ENCODE results near the gene TMEM61.

The TMEM61 gene

DNA sequence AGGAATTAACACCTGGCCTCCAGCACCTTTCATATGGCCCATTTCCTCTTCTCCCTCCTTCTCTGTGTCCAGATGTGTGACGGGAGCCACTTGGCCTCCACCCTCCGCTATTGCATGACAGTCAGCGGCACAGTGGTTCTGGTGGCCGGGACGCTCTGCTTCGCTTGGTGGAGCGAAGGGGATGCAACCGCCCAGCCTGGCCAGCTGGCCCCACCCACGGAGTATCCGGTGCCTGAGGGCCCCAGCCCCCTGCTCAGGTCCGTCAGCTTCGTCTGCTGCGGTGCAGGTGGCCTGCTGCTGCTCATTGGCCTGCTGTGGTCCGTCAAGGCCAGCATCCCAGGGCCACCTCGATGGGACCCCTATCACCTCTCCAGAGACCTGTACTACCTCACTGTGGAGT lies 5.6 kb downstream of the TMEM61 start:
- DNase-seq = no peak

GRCh38 chr1:54986533-54986932 lies 6.1 kb downstream of the TMEM61 start:
- DNase-seq = no peak

GRCh38 chr1:54987427-54987826 lies 7.0 kb downstream of the TMEM61 start:
- no peak for DNase-seq

DNA sequence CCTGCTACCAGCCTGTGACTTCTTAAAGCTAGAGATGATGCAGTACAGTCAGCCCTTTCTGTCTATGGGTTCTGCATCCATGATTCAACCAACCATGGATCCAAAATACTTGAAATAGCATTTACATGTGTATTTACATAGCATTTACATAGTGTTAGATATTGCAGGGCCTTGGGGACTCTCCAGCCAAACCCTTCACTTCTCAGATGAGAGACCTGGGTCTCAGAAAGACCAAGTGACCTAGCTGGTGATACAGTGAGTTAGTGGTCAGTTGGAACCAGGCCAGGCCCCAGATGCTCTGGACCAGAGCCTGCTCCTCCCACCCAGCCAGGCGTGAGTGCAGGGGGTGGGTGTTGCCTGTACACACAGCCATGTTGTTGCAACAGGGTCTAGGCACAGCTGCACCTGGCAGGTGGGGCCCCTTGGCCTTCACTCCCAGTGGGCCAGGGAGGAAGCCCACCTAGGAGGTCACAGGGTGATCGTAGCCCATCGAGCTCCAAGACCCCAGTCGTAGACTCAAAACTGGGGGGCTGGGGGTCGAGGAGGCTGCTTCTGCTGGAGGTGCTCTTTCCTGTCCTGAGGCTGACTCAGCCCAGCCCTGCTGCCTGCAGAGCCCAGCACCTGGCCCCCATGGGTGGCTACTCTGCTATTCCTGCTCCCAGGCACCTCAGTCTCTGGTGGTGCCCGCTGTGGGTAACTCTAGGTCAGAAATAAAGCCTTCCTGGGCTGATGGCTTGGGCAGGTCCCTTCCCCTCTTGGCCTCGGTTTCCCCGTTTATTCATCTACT lies 7.7 kb downstream of the TMEM61 start:
- DNase-seq = no peak

- DNase-seq = no peak
These were observed 8.5 kb downstream of the TMEM61 start for GRCh38 chr1:54988975-54989374.

DNA sequence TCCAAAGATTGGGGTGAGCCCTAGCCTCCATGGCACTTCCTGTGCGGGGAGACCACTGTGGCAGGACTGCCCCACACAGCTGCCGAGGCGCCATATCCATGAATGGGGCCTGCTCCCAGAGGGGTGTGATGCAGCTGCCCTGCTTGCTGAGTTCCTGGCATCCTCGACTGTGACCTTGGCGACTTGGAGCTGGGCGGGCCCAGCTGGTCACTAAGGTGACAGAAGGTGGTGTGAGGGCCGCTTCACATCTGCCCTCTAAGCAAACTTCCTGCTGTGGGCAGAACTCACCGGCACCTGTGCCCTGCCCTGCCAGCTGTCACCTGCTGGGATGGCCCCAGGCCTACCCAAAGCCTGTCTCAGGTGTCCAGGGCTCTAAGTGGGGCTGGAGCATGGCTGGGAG lies 9.0 kb downstream of the TMEM61 start:
- peak; percentile 53 for DNase-seq

DNA sequence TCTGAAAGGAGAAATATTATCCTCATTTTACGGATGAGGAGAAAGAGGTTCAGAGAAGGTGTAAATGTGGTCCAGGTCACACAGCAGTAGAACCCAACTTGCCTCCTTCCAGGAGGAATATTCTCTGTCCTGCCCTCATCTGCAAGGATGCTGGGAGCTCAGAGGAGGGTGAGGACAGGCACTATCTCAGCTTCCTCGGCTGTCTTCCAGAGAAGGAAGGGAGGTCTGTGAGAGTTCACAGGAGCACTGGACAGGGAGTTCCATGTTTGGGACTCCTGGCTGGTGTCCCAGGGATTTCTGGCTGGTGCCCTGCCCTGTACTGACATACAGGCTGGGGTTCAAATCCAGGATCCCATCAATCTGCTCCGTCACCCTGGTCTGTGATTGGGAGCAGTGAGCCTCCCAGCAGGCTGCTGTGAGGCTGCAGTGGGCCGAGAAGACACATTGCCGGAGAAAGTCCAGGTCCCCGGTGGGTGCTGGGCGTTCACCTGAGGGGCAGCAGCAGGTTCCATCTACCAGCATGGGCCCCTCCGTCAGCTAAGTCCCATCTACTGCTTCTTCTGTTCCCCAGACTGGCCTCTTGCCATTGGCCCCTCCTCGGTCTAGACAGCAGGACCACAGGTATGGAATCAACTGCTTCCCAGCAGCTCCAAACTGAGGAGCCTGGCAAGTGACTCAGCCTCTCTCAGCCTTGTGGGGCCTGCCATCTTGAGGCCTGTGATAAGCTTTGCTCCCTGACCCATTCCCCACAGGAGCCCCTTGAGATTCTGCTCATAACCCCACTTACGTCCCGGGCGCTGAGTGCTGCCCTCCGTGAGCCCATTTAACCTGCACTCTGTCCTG lies 9.8 kb downstream of the TMEM61 start:
- no peak for DNase-seq

GRCh38 chr1:54990916-54991315 lies 10.5 kb downstream of the TMEM61 start:
- DNase-seq = no peak

GRCh38 chr1:54991939-54992338 lies 11.5 kb downstream of the TMEM61 start:
- no peak for DNase-seq

GRCh38 chr1:54993140-54993539 lies 12.7 kb downstream of the TMEM61 start:
- DNase-seq = no peak

GRCh38 chr1:54994355-54994990 lies 14.0 kb downstream of the TMEM61 start:
- DNase-seq = no peak

DNA sequence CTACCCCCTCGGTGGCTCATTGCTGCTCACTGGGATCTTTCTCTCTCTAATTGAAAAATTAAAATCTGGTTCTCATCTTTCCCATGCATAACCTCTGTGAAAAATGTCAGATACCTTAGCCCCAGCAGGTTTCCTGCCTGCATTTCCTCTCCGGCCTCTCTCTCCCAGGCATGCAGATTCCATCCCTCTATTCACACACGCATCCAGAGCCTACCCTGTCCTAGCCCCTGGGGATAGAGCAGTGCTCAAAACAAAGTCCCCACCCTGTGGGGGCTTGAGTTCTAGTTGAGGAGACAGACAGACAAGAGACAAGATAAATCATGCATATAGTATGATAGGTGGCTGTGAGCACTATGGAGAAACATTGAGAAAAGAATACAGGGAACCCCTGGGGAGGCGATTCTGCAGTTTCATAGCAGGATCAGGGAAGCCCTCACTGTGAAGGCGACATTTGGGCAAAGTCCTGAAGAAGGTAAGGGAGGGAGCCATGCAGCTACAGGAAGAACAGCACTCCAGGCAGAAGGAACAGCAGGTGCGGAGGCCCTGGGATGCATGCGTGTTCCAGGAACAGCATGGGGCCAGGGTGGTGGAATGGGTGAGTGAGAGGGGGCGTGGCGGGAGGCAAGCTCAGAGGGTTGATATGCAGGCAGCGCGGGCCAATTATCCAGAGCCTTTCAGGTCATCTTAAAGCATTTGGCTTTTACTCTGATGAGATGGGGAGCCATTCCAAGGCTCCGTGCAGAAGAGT lies 14.8 kb downstream of the TMEM61 start:
- DNase-seq = no peak

GRCh38 chr1:54995835-54996234 lies 15.4 kb downstream of the TMEM61 start:
- no peak for DNase-seq

DNA sequence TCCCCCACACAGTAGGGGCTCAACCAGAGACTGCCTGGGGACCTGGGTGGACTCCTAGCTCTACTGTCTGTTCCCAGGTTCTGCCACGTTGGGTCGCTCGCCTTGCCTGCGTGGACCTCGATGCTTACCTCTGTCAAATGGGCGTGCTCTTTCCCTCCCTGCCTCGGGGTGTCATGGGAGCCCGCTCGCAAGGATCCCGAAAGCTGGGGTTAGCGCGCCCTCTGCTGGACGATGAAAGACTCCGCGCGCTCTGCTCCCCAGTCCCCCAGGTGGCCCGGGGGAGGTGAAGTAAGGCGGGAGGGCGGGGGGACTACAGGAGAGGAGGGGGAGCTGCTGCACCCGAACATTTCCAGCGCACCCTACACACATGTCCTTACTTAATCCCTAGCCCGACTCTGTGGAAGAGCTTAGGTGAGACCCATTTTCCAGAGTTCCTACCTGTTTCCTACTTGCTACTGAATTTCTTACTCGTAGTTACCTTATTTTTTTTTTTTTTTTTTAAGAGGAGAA lies 16.0 kb downstream of the TMEM61 start:
- no peak for DNase-seq

DNA sequence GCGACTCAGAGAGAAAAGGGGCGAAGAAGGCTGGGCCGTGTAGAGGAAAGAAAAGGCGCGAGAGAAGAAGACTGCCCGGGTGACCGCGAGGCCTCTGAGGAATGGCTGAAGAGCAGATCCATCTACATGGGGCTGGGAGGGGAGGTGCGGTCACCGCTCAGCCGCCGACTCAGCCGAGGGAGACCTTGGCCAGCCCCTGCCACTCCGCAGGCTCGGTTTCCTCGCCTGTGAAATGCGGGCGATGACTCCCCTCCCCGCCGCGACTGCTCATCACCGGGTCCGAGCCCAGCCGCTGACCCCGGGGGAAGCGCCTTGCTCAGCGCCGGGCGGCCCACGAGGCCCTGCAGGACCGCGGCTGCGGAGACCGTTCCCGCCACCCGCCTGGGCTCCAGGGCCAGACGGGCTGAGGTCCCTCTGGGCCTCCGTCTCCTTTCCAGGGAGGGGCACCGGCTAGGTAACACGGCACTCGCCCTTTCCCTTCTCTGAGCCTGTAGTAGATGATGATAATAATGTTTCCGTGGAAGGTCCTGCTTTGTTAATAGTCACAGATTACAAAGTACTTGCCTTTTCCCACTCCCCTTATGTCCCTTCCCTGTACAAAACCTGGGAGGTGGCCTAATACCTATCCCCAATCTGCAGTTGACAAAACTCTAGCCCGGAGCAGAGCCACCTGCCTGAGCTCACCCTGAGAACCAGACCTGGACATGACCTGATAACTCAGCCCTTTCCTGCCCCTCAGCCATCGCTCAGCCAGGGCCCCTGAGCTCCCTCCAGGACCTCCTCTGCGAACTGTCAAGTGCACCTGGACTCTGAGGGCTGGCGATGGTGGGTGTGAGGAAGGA lies 16.7 kb downstream of the TMEM61 start:
- no peak for DNase-seq

DNA sequence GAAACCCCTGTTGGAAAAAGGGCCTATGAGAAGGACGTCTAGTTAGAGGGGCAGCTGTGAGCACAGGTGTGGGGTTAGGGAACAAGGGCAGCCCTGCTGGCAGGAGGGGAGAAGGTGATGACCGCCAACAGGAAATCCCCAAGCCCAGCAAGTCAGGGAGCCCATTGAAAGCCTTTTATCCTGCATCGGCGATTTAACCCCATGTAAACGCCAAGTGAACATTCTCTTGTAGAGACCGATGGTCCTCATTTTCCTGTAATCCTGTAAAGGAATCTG lies 17.2 kb downstream of the TMEM61 start:
- DNase-seq = no peak

GRCh38 chr1:54998100-54998499 lies 17.7 kb downstream of the TMEM61 start:
- no peak for DNase-seq

- DNase-seq = no peak
These were observed 18.2 kb downstream of the TMEM61 start, which contains the start of gene BSND for GRCh38 chr1:54998677-54999076. Gene BSND, plus strand, starts transcription at chr1:54998933. Its CDS starts 254 bp downstream, at chr1:54999187.

DNA sequence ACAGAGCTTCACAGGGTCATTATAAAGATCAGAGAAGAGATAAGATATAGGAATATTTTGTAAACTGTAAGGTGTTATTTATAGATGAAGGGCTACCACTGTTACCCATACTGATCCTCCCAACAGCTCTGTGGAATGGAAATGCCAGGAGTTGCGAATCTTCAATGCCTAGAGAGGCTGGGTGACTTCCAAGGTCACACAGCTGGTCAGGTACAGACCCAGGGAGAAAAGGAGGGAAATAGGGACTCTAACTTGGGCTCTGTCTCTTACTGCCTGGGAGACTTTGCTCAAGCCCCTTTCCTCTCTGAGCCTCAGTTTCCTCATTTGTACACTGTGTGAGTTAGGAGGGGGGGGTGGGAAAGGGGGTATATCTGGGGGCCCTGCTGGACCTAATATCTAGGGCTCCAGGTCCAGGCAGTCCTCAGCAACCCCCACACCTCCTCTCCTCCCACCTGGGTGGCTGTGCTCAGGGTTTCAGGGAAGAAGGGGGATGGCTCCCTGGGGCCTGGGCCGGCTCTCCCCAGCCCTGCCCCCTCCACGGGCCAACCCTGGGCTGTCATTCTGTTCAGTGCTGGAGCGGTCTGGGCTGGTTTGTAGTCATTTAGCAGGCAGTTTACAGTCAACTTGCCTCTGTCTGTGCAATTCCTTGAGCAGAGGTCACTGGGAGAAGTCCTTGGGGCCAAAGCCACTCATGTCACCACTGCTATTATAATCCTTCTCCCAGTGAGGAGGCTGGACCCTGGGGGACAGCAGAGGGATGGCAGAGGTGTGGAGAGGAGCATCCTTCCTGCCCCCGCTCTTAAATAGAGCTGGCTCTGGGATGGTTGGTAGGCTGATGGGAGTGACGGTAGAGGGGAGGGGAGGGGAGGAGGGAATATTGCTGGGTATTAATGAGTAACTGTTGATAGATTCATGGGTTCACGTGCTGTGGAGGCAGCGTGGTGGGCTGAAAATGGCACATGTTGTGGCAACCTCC lies 20.0 kb downstream of the TMEM61 start:
- DNase-seq = no peak

DNA sequence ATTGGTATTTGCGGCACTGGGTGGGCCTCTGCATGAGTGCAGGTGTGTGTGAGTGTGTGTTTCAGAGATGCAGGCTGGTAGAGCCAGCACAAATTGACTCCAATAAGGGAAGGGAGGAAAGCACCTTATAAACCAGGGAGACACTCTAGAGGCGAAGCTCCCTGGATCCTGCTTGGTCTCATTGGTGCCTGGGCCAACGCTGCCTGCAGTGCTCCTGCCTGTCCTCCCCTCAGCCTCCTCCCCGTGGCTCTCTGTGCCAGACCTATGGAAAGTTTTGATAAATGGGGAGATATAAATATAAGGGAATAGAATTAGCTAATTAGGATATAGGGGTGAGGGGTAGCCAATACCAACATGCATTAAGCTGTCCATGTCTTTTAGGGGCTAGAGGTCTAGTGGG lies 20.9 kb downstream of the TMEM61 start:
- no peak for DNase-seq

DNA sequence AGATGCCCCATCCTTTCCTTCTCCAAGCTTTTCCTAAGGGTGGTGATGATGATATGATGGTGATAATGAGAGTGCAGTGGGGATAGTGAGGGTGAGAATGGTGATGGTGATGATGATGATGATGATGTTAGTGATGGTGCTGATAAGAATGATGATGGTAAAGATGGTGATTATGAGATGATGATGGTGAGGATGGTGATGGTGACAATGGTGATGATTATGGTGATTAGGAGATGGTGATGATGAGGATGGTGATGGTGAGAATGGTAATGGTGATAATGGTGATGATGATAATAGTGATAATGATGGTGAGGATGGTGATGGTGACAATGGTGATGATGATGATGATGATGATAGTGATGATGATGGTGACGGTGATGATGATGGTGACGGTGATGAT lies 22.3 kb downstream of the TMEM61 start:
- DNase-seq = no peak

Measured in NCI-H1417 treated with DMSO at 0.1 percent for 48 hours (cell line).